NCI-H748 (cell line): Measurements from ENCODE around the gene SRCAP.
A peak's percentile ranks its signal among the peaks of the same experiment; 100 is the strongest.

ENCODE experiments used
- DNase-seq: peaks from one replicate; lab custom pipeline; 2025; ENCODE audit not compliant: unreplicated experiment; lab: John Stamatoyannopoulos, UW

The SRCAP gene

GRCh38 chr16:30698816-30699614 lies at the start of gene SRCAP:
Gene SRCAP, plus strand, starts transcription at chr16:30699171. Its CDS starts 1,654 bp downstream, at chr16:30700825.
- peak; percentile 80 for DNase-seq

- no peak for DNase-seq
These were observed 49.1 kb upstream of the SRCAP start for GRCh38 chr16:30649725-30650368.

- DNase-seq, result peak; percentile 98
These were observed 48.4 kb upstream of the SRCAP start, which contains the start of gene PRR14 for GRCh38 chr16:30650369-30651123. Gene PRR14, plus strand, starts transcription at chr16:30650960. Its CDS starts 686 bp downstream, at chr16:30651646.

GRCh38 chr16:30651124-30652004 lies 47.6 kb upstream of the SRCAP start:
- peak; percentile 67 for DNase-seq

- no peak for DNase-seq
These were observed 47.0 kb upstream of the SRCAP start for GRCh38 chr16:30652005-30652296.

- no peak for DNase-seq
These were observed 46.3 kb upstream of the SRCAP start for GRCh38 chr16:30652718-30653117.

GRCh38 chr16:30654856-30655255 lies 44.1 kb upstream of the SRCAP start:
- no peak for DNase-seq

GRCh38 chr16:30655815-30656347 lies 43.1 kb upstream of the SRCAP start:
- no peak for DNase-seq

- no peak for DNase-seq
These were observed 42.6 kb upstream of the SRCAP start for GRCh38 chr16:30656388-30656787.

GRCh38 chr16:30656974-30657865 lies 41.8 kb upstream of the SRCAP start:
- DNase-seq, result peak; percentile 66

GRCh38 chr16:30657866-30658730 lies 40.9 kb upstream of the SRCAP start, which contains the start of gene FBRS:
Gene FBRS, plus strand, starts transcription at chr16:30658431. Its CDS starts 1,088 bp downstream, at chr16:30659519.
- DNase-seq, result peak; percentile 99

- peak; percentile 95 for DNase-seq
These were observed 40.1 kb upstream of the SRCAP start for GRCh38 chr16:30658731-30659506.

GRCh38 chr16:30659507-30660423 lies 39.2 kb upstream of the SRCAP start:
- DNase-seq, result no peak

- no peak for DNase-seq
These were observed 38.3 kb upstream of the SRCAP start for GRCh38 chr16:30660424-30661261.

GRCh38 chr16:30662449-30662848 lies 36.5 kb upstream of the SRCAP start:
- DNase-seq, result no peak

GRCh38 chr16:30663038-30663437 lies 35.9 kb upstream of the SRCAP start:
- DNase-seq, result no peak
